Activated CD4-positive, alpha-beta T cell treated with anti-CD3 and anti-CD28 coated beads, Interleukin-10, Interleukin-2, amounts not matched to agents 100 ng/mL and 50 ng/mL, durations not matched to agents 16 hours and 8 hours (primary cell): Measurements from ENCODE around the gene OR6C4.
"Not testable (repeated sequence)": the region's sequence is repeated elsewhere in the genome, so short reads cannot be mapped to it uniquely, and the experiment has no call there.

Experiments
- DNase-seq: peaks from one replicate; pipeline ENCODE4 v3.0.0-alpha.2; 2020

The OR6C4 gene

GRCh38 chr12:55549302-55549701 lies at the start of gene OR6C4:
Gene OR6C4, plus strand, starts transcription at chr12:55549602. Its CDS starts 1,625 bp downstream, at chr12:55551227.
- no peak for DNase-seq

GRCh38 chr12:55499810-55500252 lies 49.6 kb upstream of the OR6C4 start:
- DNase-seq = no peak

GRCh38 chr12:55501601-55502000 lies 47.8 kb upstream of the OR6C4 start:
- DNase-seq = no peak

GRCh38 chr12:55515696-55516095 lies 33.7 kb upstream of the OR6C4 start:
- peak; percentile 13 for DNase-seq

GRCh38 chr12:55516391-55516790 lies 33.0 kb upstream of the OR6C4 start:
- no peak for DNase-seq

GRCh38 chr12:55548235-55548634 lies 1.2 kb upstream of the OR6C4 start:
- not testable (repeated sequence) for DNase-seq

GRCh38 chr12:55548756-55549155 lies 646 bp upstream of the OR6C4 start:
- DNase-seq = no peak

GRCh38 chr12:55554296-55554695 lies 4.9 kb downstream of the OR6C4 start:
- no peak for DNase-seq

- DNase-seq = not testable (repeated sequence)
These were observed 20.7 kb downstream of the OR6C4 start for GRCh38 chr12:55570060-55570459.

- not testable (repeated sequence) for DNase-seq
These were observed 21.3 kb downstream of the OR6C4 start for GRCh38 chr12:55570689-55571088.

- DNase-seq = no peak
These were observed 22.8 kb downstream of the OR6C4 start, which contains the start of gene OR2AP1 for GRCh38 chr12:55572168-55572567. Gene OR2AP1, plus strand, starts transcription at chr12:55572468. Its CDS starts 1,947 bp downstream, at chr12:55574415.

GRCh38 chr12:55582066-55582465 lies 32.7 kb downstream of the OR6C4 start:
- DNase-seq = no peak

- no peak for DNase-seq
These were observed 36.4 kb downstream of the OR6C4 start for GRCh38 chr12:55585817-55586216.

GRCh38 chr12:55590152-55590551 lies 40.8 kb downstream of the OR6C4 start:
- not testable (repeated sequence) for DNase-seq
